RWPE2 (cell line): Measurements from ENCODE around the gene SLC46A3.

Source experiments
- ATAC-seq: fragments of 200-7000 bp; cut with Tn5 transposase; 3 replicates; pipeline ENCODE4 v1.9.1; 2021; ENCODE audit warnings: low read depth
- DNase-seq: peaks from one replicate; pipeline ENCODE4 v3.0.0-alpha.2; 2020; ENCODE audit warnings: low spot score
- H3K27ac ChIP-seq: fragments of 450-650 bp; 2 replicates; pipeline ENCODE4 v1.5.1; 2017; ENCODE audit warnings: mild to moderate bottlenecking; ENCODE audit not compliant: poor library complexity, severe bottlenecking
- H3K27me3 ChIP-seq: fragments of 250-450 bp; sonication (Bioruptor Pico); 2 replicates; pipeline ENCODE4 v1.5.1; 2021; ENCODE audit warnings: mild to moderate bottlenecking, moderate library complexity; ENCODE audit not compliant: insufficient read depth, poor library complexity, severe bottlenecking
- H3K36me3 ChIP-seq: fragments of 250-450 bp; sonication (Bioruptor Pico); 2 replicates; pipeline ENCODE4 v1.5.1; 2020; ENCODE audit warnings: low read depth, mild to moderate bottlenecking, moderate library complexity
- H3K4me1 ChIP-seq: fragments of 250-450 bp; sonication (Bioruptor Pico); 2 replicates; pipeline ENCODE4 v1.5.1; 2021; ENCODE audit warnings: mild to moderate bottlenecking, moderate library complexity; ENCODE audit not compliant: insufficient read depth, poor library complexity, severe bottlenecking
- H3K4me3 ChIP-seq: fragments of 250-450 bp; sonication (Bioruptor Pico); 2 replicates; pipeline ENCODE4 v1.5.1; 2021; ENCODE audit warnings: mild to moderate bottlenecking, moderate library complexity; ENCODE audit not compliant: severe bottlenecking
- H3K9me3 ChIP-seq: fragments of 250-450 bp; sonication (Bioruptor Pico); 2 replicates; pipeline ENCODE4 v1.5.1; 2021; ENCODE audit warnings: mild to moderate bottlenecking, moderate library complexity; ENCODE audit not compliant: severe bottlenecking
- CTCF ChIP-seq: fragments of 450-650 bp; IDR thresholded peaks from one replicate; pipeline ENCODE4 v1.5.1; 2017; ENCODE audit warnings: mild to moderate bottlenecking, moderate library complexity; ENCODE audit not compliant: poor library complexity, severe bottlenecking

SLC46A3 gene

DNA sequence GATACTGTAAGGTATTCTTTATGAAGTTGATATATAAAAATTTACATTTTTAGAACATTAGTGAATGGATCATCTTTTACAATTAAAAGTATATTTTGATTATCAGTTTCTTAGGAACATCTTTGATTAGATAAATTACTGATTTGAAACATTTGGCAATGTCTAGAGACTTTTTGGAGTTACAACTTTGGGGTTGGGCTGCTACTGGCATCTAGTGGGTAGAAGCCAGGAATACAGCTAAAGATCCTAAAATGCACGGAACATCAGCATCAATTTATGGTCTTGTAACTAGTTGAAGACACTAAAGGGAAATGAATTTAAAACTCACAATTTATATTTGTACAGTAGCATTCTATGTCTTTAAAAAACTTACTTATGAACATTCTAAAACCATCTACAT lies 40.0 kb downstream of the SLC46A3 start:
- Histone ChIP-seq H3K4me3 (no peak overlapping the region), H3K27ac (no peak overlapping the region), H3K4me1 (no peaks in the 10 kb centered on the region), H3K9me3 (no peaks in the 10 kb centered on the region), H3K36me3 (peaks cover 51% of the 10 kb centered on the region), H3K27me3 (no peaks in the 10 kb centered on the region)
- ATAC-seq (no peak), DNase-seq (no peak)
- no peak for TF ChIP-seq CTCF

GRCh38 chr13:28671126-28671792 lies 47.5 kb downstream of the SLC46A3 start:
- Histone ChIP-seq H3K36me3 (peaks cover 90% of the 10 kb centered on the region), H3K27ac (no peak overlapping the region), H3K4me3 (no peak overlapping the region), H3K9me3 (no peaks in the 10 kb centered on the region), H3K4me1 (no peaks in the 10 kb centered on the region), H3K27me3 (no peaks in the 10 kb centered on the region)
- ATAC-seq, result no peak
- DNase-seq, result no peak
- no peak for TF ChIP-seq CTCF

DNA sequence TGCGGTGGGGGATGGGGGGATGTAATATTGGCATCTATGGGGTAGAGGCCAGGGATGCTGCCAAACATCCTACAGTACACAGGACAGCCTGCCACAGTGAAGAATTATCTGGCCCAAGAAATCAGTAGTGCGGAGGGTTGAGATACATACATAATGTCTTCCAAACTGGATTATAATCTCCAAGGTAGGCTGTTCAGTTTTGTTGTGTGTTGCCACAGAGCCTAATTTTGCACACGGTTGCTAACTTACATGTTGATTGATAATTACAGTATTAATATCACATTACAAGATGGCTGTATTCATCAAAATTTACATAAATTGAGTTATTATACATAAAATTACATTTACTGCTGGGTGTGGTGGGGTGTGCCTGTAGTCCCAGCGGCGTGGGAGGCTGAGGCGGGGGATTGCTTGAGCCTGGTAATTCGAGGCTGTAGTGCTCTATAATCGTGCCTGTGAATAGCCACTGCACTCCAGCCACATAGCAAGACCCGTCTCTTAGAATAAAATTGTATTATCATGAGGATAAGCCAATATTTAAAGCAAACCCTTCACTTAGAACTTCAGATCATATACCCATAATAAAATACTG lies 51.8 kb downstream of the SLC46A3 start:
- no peaks in the 10 kb centered on the region for H3K27me3 ChIP-seq
- no peak overlapping the region for H3K4me3 ChIP-seq
- H3K9me3 ChIP-seq, result no peaks in the 10 kb centered on the region
- peaks cover 99% of the 10 kb centered on the region for H3K36me3 ChIP-seq
- TF ChIP-seq CTCF, result no peak
- ATAC-seq, result no peak
- no peak for DNase-seq
- no peak overlapping the region for H3K27ac ChIP-seq
- H3K4me1 ChIP-seq, result no peaks in the 10 kb centered on the region

DNA sequence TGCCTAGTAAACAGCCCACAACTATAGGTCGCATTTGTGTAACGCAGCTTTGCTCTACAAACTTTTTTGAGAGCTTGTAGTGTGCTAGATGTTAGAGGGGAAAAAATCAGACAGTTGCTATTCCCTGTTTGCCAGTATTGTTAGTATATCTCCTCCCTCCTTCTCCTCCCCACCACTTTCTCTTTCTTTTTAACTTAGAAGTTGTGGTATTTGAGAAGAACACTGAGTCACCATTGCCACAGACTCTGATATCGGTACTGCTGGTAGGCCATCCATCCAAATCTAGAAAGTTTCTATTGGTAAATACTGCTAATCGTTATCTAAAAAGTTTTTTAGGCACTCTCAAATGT lies 59.2 kb downstream of the SLC46A3 start:
- DNase-seq, result no peak
- peak overlapping the region; percentile 86 for H3K4me3 ChIP-seq
- H3K9me3 ChIP-seq, result no peaks in the 10 kb centered on the region
- H3K27ac ChIP-seq, result peak overlapping the region; percentile 53
- no peaks in the 10 kb centered on the region for H3K27me3 ChIP-seq
- TF ChIP-seq CTCF, result no peak
- peaks cover 18% of the 10 kb centered on the region for H3K4me1 ChIP-seq
- peak; percentile 42 for ATAC-seq
- peaks cover 48% of the 10 kb centered on the region for H3K36me3 ChIP-seq
